ENCODE results near the gene LPIN2. TPM values are rescaled to one million over a fixed set of nuclear protein-coding genes. Genes with fewer than 3 reads are reported as not detected.

LPIN2 gene
- total and polyA plus RNA-seq, 2 experiments from 2014 or later: 9.0 to 10.8 TPM

DNA sequence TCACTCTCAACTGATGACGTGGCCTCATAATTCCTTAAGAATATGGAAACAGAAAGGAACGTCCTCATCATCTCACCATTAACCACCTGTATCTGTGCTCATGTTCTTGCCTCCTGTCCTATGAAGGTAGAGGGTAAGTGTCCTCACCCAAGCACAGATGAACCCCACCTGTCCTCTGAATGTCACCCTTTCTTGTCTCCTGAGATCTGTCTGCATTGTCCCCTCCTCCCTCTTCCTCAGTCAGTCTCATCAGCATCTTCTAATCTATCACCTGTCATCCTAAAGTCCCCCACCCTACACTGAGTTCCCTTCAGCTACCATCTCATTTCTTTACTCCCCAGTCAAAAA is 39.4 kb upstream of the LPIN2 start:
- peaks cover 6% of the 10 kb centered on the region; the same call in 2 of the 3 replicates for H3K9me3 Mint-ChIP-seq
- Histone ChIP-seq H4K20me1 (replicated peaks; ENCODE audit: insufficient read depth) (no peaks in the 10 kb centered on the region), H3K27me3 (ENCODE audit: insufficient read depth) (no peaks in the 10 kb centered on the region), H3K4me2 (no peak overlapping the region), H2AFZ (0 out of 2 replicates have a peak overlapping the region, but pooled peaks have one; percentile 38), H3K79me2 (replicated peaks; ENCODE audit: insufficient read depth) (no peaks in the 10 kb centered on the region), H3K36me3 (ENCODE audit: insufficient read depth) (no peaks in the 10 kb centered on the region), H3K4me1 (ENCODE audit: insufficient read depth) (0 out of 2 replicates have a peak, but pooled peaks cover 5% of the 10 kb centered on the region), H3K27ac (ENCODE audit: low read depth) (no peak overlapping the region), H3F3A (replicated peaks; ENCODE audit: low read depth) (no peaks in the 10 kb centered on the region), H3K4me3 (no peak overlapping the region), H3K9me2 (ENCODE audit: insufficient read depth) (no peaks in the 10 kb centered on the region)
- ATAC-seq (no peak), DNase-seq (ENCODE audit: low spot score) (no peak)
- no peak for TF ChIP-seq JUNB (IDR thresholded peaks at IDR 0.05; ENCODE audit: unreplicated experiment)
- TF ChIP-seq NANOG (IDR thresholded peaks at IDR 0.05; ENCODE audit: borderline replicate concordance): no peak
- no peak for TF ChIP-seq ZNF114 (CRISPR knock-in tag; IDR thresholded peaks at IDR 0.05)
- TF ChIP-seq POLR2AphosphoS5 (IDR thresholded peaks at IDR 0.05; ENCODE audit: low read depth): no peak
- TF ChIP-seq, protein P1, sequence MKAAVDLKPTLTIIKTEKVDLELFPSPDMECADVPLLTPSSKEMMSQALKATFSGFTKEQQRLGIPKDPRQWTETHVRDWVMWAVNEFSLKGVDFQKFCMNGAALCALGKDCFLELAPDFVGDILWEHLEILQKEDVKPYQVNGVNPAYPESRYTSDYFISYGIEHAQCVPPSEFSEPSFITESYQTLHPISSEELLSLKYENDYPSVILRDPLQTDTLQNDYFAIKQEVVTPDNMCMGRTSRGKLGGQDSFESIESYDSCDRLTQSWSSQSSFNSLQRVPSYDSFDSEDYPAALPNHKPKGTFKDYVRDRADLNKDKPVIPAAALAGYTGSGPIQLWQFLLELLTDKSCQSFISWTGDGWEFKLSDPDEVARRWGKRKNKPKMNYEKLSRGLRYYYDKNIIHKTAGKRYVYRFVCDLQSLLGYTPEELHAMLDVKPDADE (IDR thresholded peaks at IDR 0.05): no peak
- TF ChIP-seq, protein P2, sequence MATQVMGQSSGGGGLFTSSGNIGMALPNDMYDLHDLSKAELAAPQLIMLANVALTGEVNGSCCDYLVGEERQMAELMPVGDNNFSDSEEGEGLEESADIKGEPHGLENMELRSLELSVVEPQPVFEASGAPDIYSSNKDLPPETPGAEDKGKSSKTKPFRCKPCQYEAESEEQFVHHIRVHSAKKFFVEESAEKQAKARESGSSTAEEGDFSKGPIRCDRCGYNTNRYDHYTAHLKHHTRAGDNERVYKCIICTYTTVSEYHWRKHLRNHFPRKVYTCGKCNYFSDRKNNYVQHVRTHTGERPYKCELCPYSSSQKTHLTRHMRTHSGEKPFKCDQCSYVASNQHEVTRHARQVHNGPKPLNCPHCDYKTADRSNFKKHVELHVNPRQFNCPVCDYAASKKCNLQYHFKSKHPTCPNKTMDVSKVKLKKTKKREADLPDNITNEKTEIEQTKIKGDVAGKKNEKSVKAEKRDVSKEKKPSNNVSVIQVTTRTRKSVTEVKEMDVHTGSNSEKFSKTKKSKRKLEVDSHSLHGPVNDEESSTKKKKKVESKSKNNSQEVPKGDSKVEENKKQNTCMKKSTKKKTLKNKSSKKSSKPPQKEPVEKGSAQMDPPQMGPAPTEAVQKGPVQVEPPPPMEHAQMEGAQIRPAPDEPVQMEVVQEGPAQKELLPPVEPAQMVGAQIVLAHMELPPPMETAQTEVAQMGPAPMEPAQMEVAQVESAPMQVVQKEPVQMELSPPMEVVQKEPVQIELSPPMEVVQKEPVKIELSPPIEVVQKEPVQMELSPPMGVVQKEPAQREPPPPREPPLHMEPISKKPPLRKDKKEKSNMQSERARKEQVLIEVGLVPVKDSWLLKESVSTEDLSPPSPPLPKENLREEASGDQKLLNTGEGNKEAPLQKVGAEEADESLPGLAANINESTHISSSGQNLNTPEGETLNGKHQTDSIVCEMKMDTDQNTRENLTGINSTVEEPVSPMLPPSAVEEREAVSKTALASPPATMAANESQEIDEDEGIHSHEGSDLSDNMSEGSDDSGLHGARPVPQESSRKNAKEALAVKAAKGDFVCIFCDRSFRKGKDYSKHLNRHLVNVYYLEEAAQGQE (IDR thresholded peaks at IDR 0.05; ENCODE audit: unreplicated experiment): no peak
- TF ChIP-seq STAT1 (IDR thresholded peaks at IDR 0.05; ENCODE audit: unreplicated experiment): no peak
- no peak for TF ChIP-seq EZH2 (IDR thresholded peaks at IDR 0.05; ENCODE audit: low read depth, unreplicated experiment)
- TF ChIP-seq EZH2phosphoT487 (IDR thresholded peaks at IDR 0.05; ENCODE audit: unreplicated experiment): no peak
- TF ChIP-seq, protein P3, sequence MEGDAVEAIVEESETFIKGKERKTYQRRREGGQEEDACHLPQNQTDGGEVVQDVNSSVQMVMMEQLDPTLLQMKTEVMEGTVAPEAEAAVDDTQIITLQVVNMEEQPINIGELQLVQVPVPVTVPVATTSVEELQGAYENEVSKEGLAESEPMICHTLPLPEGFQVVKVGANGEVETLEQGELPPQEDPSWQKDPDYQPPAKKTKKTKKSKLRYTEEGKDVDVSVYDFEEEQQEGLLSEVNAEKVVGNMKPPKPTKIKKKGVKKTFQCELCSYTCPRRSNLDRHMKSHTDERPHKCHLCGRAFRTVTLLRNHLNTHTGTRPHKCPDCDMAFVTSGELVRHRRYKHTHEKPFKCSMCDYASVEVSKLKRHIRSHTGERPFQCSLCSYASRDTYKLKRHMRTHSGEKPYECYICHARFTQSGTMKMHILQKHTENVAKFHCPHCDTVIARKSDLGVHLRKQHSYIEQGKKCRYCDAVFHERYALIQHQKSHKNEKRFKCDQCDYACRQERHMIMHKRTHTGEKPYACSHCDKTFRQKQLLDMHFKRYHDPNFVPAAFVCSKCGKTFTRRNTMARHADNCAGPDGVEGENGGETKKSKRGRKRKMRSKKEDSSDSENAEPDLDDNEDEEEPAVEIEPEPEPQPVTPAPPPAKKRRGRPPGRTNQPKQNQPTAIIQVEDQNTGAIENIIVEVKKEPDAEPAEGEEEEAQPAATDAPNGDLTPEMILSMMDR (conservative IDR thresholded peaks at IDR 0.05; ENCODE audit: low read depth in 2 of 2): no peak
- H3K36me3 Mint-ChIP-seq (ENCODE audit: low read depth): peaks cover 6% of the 10 kb centered on the region; the same call in 2 of the 3 replicates
- H3K27ac Mint-ChIP-seq: no peak overlapping the region
- H3K4me3 Mint-ChIP-seq: no peak overlapping the region
- H3K4me1 Mint-ChIP-seq: peaks cover 11% of the 10 kb centered on the region
- peaks cover 1% of the 10 kb centered on the region for H3K27me3 Mint-ChIP-seq (ENCODE audit: insufficient read depth, low read depth, poor library complexity)
